Endodermal cell (in vitro differentiated cells): ENCODE results near the gene MON1A. TPM values are rescaled to one million over a fixed set of nuclear protein-coding genes. Genes with fewer than 3 reads are reported as not detected.

ENCODE experiments used
- DNase-seq: peaks from one replicate; pipeline ENCODE4 v3.0.0-alpha.2; 2017
- H3K27ac ChIP-seq: 2 replicates; pipeline ENCODE4 v1.5.1; 2013; ENCODE audit warnings: mild to moderate bottlenecking, low read depth, low read length, moderate library complexity
- H3K27me3 ChIP-seq: 2 replicates; pipeline ENCODE4 v1.6.1; 2013; ENCODE audit warnings: mild to moderate bottlenecking, low read length, moderate library complexity; ENCODE audit not compliant: insufficient read depth, control insufficient read depth, poor library complexity, severe bottlenecking
- H3K36me3 ChIP-seq: 2 replicates; pipeline ENCODE4 v1.7.0; 2013; ENCODE audit warnings: mild to moderate bottlenecking, low read length, moderate library complexity; ENCODE audit not compliant: control insufficient read depth, insufficient read depth
- H3K4me1 ChIP-seq: one replicate; pipeline ENCODE4 v1.7.0; 2013; ENCODE audit warnings: low read length; ENCODE audit not compliant: control insufficient read depth, insufficient read depth
- H3K4me3 ChIP-seq: 2 replicates; pipeline ENCODE4 v1.5.1; 2013; ENCODE audit warnings: mild to moderate bottlenecking, low read length, moderate library complexity
- H3K9ac ChIP-seq: 2 replicates; pipeline ENCODE4 v1.6.1; 2013; ENCODE audit warnings: mild to moderate bottlenecking, low read length, moderate library complexity; ENCODE audit not compliant: poor library complexity, severe bottlenecking; ENCODE audit errors: extremely low read depth
- H3K9me3 ChIP-seq: 2 replicates; pipeline ENCODE4 v1.6.1; 2013; ENCODE audit warnings: mild to moderate bottlenecking, low read length, moderate library complexity; ENCODE audit not compliant: control insufficient read depth
- H3K27ac Mint-ChIP-seq: 2 replicates; pipeline ENCODE4 v1.8.0; 2020; ENCODE audit warnings: mixed read lengths
- H3K27me3 Mint-ChIP-seq: 2 replicates; pipeline ENCODE4 v1.8.0; 2021; ENCODE audit warnings: mild to moderate bottlenecking, mixed read lengths; ENCODE audit not compliant: insufficient read depth
- H3K36me3 Mint-ChIP-seq: 2 replicates; pipeline ENCODE4 v1.8.0; 2020; ENCODE audit warnings: low read depth, mixed read lengths
- H3K4me1 Mint-ChIP-seq: 2 replicates; pipeline ENCODE4 v1.8.0; 2020; ENCODE audit warnings: mixed read lengths
- H3K4me3 Mint-ChIP-seq: 2 replicates; pipeline ENCODE4 v1.8.0; 2020; ENCODE audit warnings: mild to moderate bottlenecking, moderate library complexity, mixed read lengths
- H3K9me3 Mint-ChIP-seq: 2 replicates; pipeline ENCODE4 v1.8.0; 2020; ENCODE audit warnings: mild to moderate bottlenecking, mixed read lengths
- WGBS, 2 experiments: methylation state at CpG; one replicate each; pipeline versions ENCODE4 v1.1.5 to v1.1.7; 2013; ENCODE audit warnings: missing lambda C conversion rate in 2 of 2, mixed read lengths in 1 of 2; ENCODE audit not compliant: insufficient coverage in 1 of 2, insufficient read length in 1 of 2; 5-methylcytosine and 5-hydroxymethylcytosine counted together
- total RNA-seq, 2 donors: library from RNA; stranded (reverse); fragmentation: NEBNext Ultra II Directional in 1 of 2; extraction: Animal tissue kit (Norgen Biotek cat#: 25700) in 1 of 2; gene quantifications; 2 replicates in 1 of 2; 3 replicates in 1 of 2; pipeline ENCODE4 v1.2.1, GENCODE V29; 2021
- TF ChIP-seq, protein P1 (sequence below): fragments of 200-600 bp; sonication (generic); conservative IDR thresholded peaks from 2 replicates; pipeline ENCODE4 v1.5.0; 2021; ENCODE audit warnings: antibody characterized with exemption, mild to moderate bottlenecking

The MON1A gene
- total RNA-seq, 2 donors from 2014 or later: 4.1 to 6.2 TPM

DNA sequence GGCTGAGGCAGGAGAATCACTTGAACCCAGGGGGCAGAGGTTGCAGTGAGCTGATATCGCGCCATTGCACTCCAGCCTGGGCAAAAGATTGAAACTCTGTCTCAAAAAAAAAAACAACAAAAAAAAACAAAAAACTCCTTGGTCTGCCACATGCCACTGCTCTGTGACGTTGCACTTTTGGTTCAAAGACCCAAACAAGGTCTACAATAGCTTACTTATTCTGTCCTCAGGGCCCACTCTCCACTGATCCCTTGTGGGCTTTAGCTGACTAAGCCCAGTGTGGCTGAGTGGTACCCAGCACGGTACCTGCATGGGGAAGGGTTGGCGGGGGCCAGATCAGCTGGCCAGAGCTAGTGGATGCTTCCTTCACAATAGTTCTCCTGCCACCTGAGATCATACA lies 1.8 kb downstream of the MON1A start:
- Mint-ChIP-seq H3K4me3 (no peak overlapping the region), H3K27ac (no peak overlapping the region), H3K4me1 (peaks cover 14% of the 10 kb centered on the region), H3K9me3 (no peaks in the 10 kb centered on the region), H3K36me3 (peaks cover 3% of the 10 kb centered on the region), H3K27me3 (no peaks in the 10 kb centered on the region)
- H3K9ac ChIP-seq: no peak overlapping the region
- no peaks in the 10 kb centered on the region for H3K9me3 ChIP-seq
- H3K4me3 ChIP-seq: no peak overlapping the region
- TF ChIP-seq, protein P1, sequence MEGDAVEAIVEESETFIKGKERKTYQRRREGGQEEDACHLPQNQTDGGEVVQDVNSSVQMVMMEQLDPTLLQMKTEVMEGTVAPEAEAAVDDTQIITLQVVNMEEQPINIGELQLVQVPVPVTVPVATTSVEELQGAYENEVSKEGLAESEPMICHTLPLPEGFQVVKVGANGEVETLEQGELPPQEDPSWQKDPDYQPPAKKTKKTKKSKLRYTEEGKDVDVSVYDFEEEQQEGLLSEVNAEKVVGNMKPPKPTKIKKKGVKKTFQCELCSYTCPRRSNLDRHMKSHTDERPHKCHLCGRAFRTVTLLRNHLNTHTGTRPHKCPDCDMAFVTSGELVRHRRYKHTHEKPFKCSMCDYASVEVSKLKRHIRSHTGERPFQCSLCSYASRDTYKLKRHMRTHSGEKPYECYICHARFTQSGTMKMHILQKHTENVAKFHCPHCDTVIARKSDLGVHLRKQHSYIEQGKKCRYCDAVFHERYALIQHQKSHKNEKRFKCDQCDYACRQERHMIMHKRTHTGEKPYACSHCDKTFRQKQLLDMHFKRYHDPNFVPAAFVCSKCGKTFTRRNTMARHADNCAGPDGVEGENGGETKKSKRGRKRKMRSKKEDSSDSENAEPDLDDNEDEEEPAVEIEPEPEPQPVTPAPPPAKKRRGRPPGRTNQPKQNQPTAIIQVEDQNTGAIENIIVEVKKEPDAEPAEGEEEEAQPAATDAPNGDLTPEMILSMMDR: no peak
- WGBS, 2 experiments: 87 to 90% methylated on average over 5 of the region's 5 CpGs
- H3K27ac ChIP-seq: no peak overlapping the region
- no peaks in the 10 kb centered on the region for H3K27me3 ChIP-seq
- H3K4me1 ChIP-seq: peaks cover 6% of the 10 kb centered on the region
- H3K36me3 ChIP-seq: no peaks in the 10 kb centered on the region
- DNase-seq: no peak

DNA sequence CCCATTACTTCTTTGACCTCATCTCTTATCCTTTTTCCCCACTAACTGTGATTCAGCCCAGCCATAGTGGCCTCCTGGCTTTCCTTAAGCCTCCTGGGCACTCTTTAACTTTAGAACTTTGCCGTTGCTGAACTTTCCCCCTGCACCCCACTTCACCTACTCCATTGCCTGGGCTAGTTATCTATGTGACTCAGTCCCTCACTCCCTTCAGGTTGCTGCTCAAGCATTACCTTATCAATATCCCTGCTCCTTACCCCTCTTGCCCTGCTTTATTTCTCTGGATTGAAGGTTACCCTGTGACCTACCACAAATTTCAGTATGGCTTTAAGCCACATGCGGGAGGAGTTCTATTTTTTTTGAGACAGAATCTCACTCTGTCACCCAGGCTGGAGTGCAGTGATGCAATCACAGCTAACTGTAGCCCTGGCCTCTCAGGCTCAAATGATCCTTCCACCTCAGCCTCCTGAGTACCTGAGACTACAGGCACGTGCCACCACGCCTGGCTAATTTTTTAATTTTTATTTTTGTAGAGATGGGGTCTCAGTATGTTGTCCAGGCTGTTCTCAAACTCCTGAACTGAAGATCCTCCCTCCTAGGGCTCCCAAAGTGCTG lies 3.4 kb downstream of the MON1A start:
- peaks cover 13% of the 10 kb centered on the region for H3K4me1 Mint-ChIP-seq
- no peak for DNase-seq
- Histone ChIP-seq H3K27ac (no peak overlapping the region), H3K4me1 (peaks cover 5% of the 10 kb centered on the region), H3K27me3 (no peaks in the 10 kb centered on the region), H3K9me3 (no peaks in the 10 kb centered on the region), H3K36me3 (no peaks in the 10 kb centered on the region), H3K9ac (no peak overlapping the region), H3K4me3 (no peak overlapping the region)
- H3K27ac Mint-ChIP-seq: no peak overlapping the region
- 92 to 96% methylated on average over 2 to 4 of the region's 4 CpGs for WGBS, 2 experiments
- H3K27me3 Mint-ChIP-seq: no peaks in the 10 kb centered on the region
- H3K4me3 Mint-ChIP-seq: no peak overlapping the region
- TF ChIP-seq, protein P1: no peak
- H3K36me3 Mint-ChIP-seq: peaks cover 3% of the 10 kb centered on the region
- no peaks in the 10 kb centered on the region for H3K9me3 Mint-ChIP-seq

DNA sequence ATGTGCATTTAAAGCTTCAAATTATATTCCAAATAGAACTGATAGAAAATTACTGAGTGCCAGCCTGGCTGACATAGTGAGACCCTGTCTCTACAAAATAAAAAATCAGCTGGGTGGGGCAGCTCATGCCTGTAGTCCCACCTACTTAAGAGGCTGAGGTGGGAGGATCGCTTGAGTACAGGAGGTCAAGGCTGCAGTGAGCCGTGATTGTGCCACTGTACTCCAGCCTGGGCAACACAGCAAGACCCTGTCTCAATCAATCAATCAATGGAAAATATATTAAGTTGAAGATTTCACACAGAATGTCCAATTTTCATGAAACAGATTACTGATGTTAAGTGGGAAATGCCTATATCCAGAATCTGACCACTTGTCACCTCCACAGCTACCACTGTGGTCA lies 4.1 kb downstream of the MON1A start:
- Mint-ChIP-seq H3K27me3 (no peaks in the 10 kb centered on the region), H3K36me3 (peaks cover 3% of the 10 kb centered on the region), H3K9me3 (no peaks in the 10 kb centered on the region), H3K4me3 (no peak overlapping the region), H3K4me1 (peaks cover 6% of the 10 kb centered on the region), H3K27ac (no peak overlapping the region)
- DNase-seq: no peak
- Histone ChIP-seq H3K27me3 (no peaks in the 10 kb centered on the region), H3K9me3 (no peaks in the 10 kb centered on the region), H3K9ac (no peak overlapping the region), H3K36me3 (no peaks in the 10 kb centered on the region), H3K4me1 (peaks cover under 1% of the 10 kb centered on the region), H3K27ac (no peak overlapping the region), H3K4me3 (no peak overlapping the region)
- TF ChIP-seq, protein P1: no peak
- WGBS, 2 experiments: 90 to 100% methylated on average over 1 to 2 of the region's 2 CpGs
